Right atrium auricular region (tissue), 2 donors: Measurements from ENCODE around the gene NEDD8. TPM values are rescaled to one million over a fixed set of nuclear protein-coding genes. Genes with fewer than 3 reads are reported as not detected.

Experiments used
- DNase-seq: peaks from one replicate; pipeline ENCODE4 v3.0.0-alpha.2; 2019; ENCODE audit warnings: low spot score
- H3K27ac ChIP-seq, 2 donors: fragments of 200-600 bp; sonication (generic); 1 replicate in 1 of 2; 2 replicates in 1 of 2; pipeline ENCODE4 v1.5.1; 2016 to 2019
- H3K27me3 ChIP-seq, 2 donors: fragments of 200-600 bp; sonication (generic); one replicate each; pipeline versions ENCODE4 v1.5.1 to v1.6.0; 2017 to 2019
- H3K36me3 ChIP-seq: fragments of 200-600 bp; sonication (generic); one replicate; pipeline ENCODE4 v1.5.1; 2016
- H3K4me1 ChIP-seq, 2 donors: fragments of 200-600 bp; sonication (generic); one replicate each; pipeline versions ENCODE4 v1.5.1 to v1.6.0; 2017 to 2019
- H3K4me3 ChIP-seq, 2 donors: fragments of 200-600 bp; sonication (generic); 1 replicate in 1 of 2; 2 replicates in 1 of 2; pipeline ENCODE4 v1.5.1; 2017 to 2019; ENCODE audit warnings: mild to moderate bottlenecking in 1 of 2, moderate library complexity in 1 of 2
- H3K9me3 ChIP-seq, 2 donors: fragments of 200-600 bp; sonication (generic); one replicate each; pipeline ENCODE4 v1.5.1; 2019
- CTCF ChIP-seq, 2 donors: fragments of 200-600 bp; sonication (generic); IDR thresholded peaks; one replicate each; pipeline ENCODE4 v1.5.1; 2019; ENCODE audit warnings: antibody characterized with exemption in 2 of 2
- total RNA-seq, 2 donors: library from RNA; depleted of rRNA; stranded (reverse); fragments of >200 nt; gene quantifications; one replicate each; pipeline ENCODE4 v1.1.0, GENCODE V29; 2016

The NEDD8 gene
- total RNA-seq, 2 donors from 2014 or later, result 184 to 206 TPM

DNA sequence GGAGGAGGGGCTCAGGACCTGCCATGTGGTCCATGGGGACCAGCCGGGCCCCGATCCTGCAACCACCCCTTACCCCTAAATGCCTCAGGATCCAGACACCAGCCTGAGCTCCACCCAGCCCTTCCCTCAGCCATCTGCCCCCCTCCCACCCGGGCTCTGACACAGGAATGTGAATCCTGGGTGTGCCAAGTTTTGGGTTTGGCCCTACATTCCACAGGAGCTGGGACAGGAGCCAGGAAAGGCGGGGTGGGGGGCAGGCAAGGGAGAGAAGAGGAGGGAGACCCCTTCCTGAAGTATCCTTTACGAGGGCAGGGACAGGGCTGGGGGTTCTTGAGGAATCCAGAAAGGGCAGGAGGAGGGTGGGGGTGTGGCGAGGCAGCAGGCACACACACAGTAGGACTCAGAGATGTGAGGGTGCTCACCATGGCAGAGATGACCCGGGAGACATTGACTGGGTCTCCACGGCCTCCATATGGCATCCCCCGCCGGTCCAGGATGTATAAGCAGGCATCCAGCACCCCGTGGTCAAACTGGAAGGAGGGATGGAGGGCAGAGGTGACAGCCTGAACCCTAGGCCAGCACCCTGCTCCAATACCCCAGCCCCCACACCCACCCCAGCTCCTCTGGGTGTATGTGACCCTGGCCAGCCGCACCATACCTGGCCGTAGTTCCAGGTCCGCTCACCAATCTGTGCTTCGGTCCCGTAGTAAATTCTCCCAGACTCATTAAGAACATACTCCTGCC, 27.3 kb upstream of the NEDD8 start:
- no peak for TF ChIP-seq CTCF (IDR thresholded peaks at IDR 0.05)
- Histone ChIP-seq H3K9me3 (no peaks in the 10 kb centered on the region), H3K4me1 (no peaks in the 10 kb centered on the region), H3K27ac (no peak overlapping the region), H3K27me3 (no peaks in the 10 kb centered on the region), H3K4me3 (no peak overlapping the region), H3K36me3 (no peaks in the 10 kb centered on the region)
- no peak for DNase-seq

DNA sequence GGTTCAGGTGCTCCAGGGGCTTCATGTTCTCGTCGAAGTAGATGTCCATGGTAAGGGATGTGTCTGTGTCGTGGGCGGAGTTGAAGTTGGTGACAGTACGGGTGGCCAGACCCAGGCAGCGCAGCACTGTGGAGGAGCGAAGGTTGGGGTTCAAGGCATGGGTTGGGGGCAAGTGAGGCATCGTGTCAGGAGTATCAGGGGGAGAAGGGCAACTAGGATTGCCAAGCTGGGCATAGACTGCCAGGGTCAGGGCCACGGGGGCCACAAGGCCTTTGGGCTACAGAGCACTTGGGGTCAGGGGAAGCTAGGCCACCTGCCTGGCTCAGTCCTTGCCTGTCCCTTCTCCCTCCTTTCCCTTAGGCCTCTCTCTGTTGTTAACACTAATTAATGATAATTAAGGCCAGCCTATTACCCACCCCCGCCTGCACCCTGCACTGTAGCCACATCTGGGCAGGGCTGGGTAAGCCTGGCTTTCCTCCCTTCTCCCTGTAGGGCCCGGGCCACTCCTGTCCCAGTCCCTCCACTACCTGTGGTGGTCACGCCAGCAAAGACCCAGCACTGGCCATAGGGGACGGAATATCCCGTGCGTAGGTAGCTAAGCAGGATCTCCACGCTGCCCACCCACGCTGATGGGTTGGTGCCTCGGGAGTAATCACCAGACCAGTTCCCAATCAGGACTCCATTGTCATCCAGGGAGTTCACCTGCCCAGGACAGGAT, 26.5 kb upstream of the NEDD8 start:
- DNase-seq, result no peak
- H3K27me3 ChIP-seq, result no peaks in the 10 kb centered on the region
- no peak for TF ChIP-seq CTCF (IDR thresholded peaks at IDR 0.05)
- no peaks in the 10 kb centered on the region for H3K9me3 ChIP-seq
- H3K4me1 ChIP-seq, result no peaks in the 10 kb centered on the region
- H3K27ac ChIP-seq, result no peak overlapping the region
- H3K4me3 ChIP-seq, result no peak overlapping the region
- no peaks in the 10 kb centered on the region for H3K36me3 ChIP-seq

GRCh38 chr14:24258119-24258518, 26.0 kb upstream of the NEDD8 start:
- DNase-seq, result no peak

DNA sequence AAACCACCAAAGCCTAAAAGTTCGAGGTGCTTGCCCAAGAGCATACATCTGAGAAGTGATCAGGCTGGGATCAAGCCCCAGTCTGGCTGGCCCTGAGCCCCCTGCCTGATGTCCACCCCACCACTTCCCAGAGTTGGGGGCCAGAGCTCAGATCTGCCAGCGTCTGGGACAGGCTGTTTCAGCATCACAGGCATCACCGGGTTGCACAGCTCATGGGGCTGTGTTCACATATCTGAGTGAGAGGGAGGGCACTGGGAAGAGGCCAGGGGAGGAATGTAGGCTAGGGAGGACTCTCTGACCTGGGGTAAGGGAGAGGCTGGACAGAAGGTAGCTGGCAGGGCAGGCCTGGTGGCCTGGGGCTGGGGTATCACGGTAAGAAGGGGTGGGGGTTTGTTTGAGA, 24.8 kb upstream of the NEDD8 start:
- no peak for TF ChIP-seq CTCF (IDR thresholded peaks at IDR 0.05)
- Histone ChIP-seq H3K36me3 (no peaks in the 10 kb centered on the region), H3K27ac (no peak overlapping the region), H3K4me3 (no peak overlapping the region), H3K27me3 (no peaks in the 10 kb centered on the region), H3K4me1 (no peaks in the 10 kb centered on the region), H3K9me3 (no peaks in the 10 kb centered on the region)
- DNase-seq, result no peak

More at GRCh38 chr14:24258119-24258518, 26.0 kb upstream of the NEDD8 start:
- no peaks in the 10 kb centered on the region for H3K27me3 ChIP-seq
- H3K36me3 ChIP-seq, result no peaks in the 10 kb centered on the region
- no peak overlapping the region for H3K27ac ChIP-seq
- no peak for TF ChIP-seq CTCF (IDR thresholded peaks at IDR 0.05)
- H3K4me1 ChIP-seq, result no peaks in the 10 kb centered on the region
- no peak overlapping the region for H3K4me3 ChIP-seq
- H3K9me3 ChIP-seq, result no peaks in the 10 kb centered on the region

DNA sequence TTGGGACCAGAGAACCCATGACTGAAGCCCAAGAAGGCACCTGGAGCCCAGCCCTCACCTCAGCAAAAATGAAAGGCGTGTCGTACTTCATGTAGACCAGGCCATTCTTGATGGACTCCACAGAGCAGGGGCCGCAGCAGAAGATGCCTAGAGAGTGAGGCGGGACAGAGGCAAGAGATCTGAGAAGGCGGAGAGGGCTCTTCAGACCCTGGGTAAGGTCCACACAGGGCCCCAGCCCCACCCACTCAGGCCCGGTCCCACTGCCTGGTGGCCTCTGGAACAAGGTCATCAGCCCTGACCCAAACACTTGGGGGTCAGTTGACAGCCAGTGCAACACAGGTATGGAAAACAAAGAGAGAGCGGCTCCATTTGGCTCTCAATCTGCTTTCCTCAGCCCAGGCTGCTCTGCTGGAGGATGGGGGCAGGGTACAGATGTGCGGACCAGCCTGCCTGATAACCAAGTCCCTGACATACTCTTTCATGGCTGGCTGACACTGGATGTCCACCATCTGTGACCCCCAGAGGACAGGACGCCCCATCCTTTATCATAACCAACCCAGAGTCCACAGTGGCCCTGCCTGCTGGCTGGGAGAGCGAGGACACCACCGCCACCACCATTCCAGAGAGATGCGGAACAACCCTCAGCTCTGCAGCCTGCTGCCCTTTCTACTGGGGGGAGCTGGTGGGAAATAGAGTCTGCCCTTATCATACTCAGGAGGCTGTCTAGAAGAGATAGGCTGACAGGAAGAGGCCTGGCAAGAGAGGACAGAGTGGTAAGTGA, 24.0 kb upstream of the NEDD8 start:
- Histone ChIP-seq H3K36me3 (no peaks in the 10 kb centered on the region), H3K27ac (no peak overlapping the region), H3K27me3 (no peaks in the 10 kb centered on the region), H3K9me3 (no peaks in the 10 kb centered on the region), H3K4me3 (no peak overlapping the region), H3K4me1 (no peaks in the 10 kb centered on the region)
- no peak for TF ChIP-seq CTCF (IDR thresholded peaks at IDR 0.05)
- no peak for DNase-seq
